Measurements from ENCODE around the gene TBC1D22A. TPM values are rescaled to one million over a fixed set of nuclear protein-coding genes. Genes with fewer than 3 reads are reported as not detected.

The TBC1D22A gene
- total RNA-seq, 2 donors from 2014 or later: 21.0 to 27.9 TPM

DNA sequence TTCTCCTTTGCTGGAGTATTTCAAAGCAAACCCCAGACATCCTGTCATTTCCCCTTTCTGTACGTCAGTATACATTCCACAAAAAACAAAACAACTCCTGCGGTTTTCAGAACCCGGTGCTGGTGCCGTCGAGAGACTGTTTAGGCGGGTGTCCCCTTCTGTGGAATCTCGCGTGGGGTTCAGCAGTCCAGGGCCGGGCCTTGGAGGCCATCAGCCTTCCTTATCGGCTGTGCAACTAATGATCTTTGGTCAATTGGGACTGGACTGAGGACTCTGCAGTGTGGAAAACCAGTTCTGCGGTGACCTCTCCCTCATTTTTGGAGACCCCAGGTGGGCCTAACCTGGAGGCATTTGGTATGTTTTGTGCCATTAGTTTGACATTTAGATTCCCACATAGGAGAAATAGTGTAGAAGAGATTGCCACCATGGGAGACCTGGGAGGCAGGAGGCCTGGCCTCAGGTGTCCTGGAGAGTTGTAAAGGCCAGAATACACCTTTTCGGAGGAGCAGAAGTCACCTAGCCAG, 84.4 kb downstream of the TBC1D22A start:
- H3K36me3 ChIP-seq (ENCODE audit: control insufficient read depth, insufficient read depth, low read length): peaks cover 10% of the 10 kb centered on the region
- 86 to 96% methylated on average over 11 to 12 of the region's 12 CpGs for WGBS, 2 experiments (ENCODE audit: insufficient coverage in 1 of 2, insufficient read length in 1 of 2)
- no peak overlapping the region for H3K4me3 ChIP-seq (ENCODE audit: low read length)
- Mint-ChIP-seq H3K4me3 (no peak overlapping the region), H3K4me1 (peaks cover 4% of the 10 kb centered on the region), H3K36me3 (ENCODE audit: low read depth) (peaks cover 22% of the 10 kb centered on the region), H3K27me3 (ENCODE audit: insufficient read depth) (no peaks in the 10 kb centered on the region), H3K27ac (no peak overlapping the region), H3K9me3 (no peaks in the 10 kb centered on the region)
- H3K27ac ChIP-seq (ENCODE audit: low read depth, low read length): no peak overlapping the region
- TF ChIP-seq, protein P1, sequence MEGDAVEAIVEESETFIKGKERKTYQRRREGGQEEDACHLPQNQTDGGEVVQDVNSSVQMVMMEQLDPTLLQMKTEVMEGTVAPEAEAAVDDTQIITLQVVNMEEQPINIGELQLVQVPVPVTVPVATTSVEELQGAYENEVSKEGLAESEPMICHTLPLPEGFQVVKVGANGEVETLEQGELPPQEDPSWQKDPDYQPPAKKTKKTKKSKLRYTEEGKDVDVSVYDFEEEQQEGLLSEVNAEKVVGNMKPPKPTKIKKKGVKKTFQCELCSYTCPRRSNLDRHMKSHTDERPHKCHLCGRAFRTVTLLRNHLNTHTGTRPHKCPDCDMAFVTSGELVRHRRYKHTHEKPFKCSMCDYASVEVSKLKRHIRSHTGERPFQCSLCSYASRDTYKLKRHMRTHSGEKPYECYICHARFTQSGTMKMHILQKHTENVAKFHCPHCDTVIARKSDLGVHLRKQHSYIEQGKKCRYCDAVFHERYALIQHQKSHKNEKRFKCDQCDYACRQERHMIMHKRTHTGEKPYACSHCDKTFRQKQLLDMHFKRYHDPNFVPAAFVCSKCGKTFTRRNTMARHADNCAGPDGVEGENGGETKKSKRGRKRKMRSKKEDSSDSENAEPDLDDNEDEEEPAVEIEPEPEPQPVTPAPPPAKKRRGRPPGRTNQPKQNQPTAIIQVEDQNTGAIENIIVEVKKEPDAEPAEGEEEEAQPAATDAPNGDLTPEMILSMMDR (conservative IDR thresholded peaks at IDR 0.05): no peak
- no peaks in the 10 kb centered on the region for H3K4me1 ChIP-seq (ENCODE audit: control insufficient read depth, insufficient read depth, low read length)
- no peak overlapping the region for H3K9ac ChIP-seq (ENCODE audit: extremely low read depth, low read length, poor library complexity, severe bottlenecking)
- no peaks in the 10 kb centered on the region for H3K27me3 ChIP-seq (ENCODE audit: control insufficient read depth, insufficient read depth, low read length, poor library complexity, severe bottlenecking)
- DNase-seq: peak; percentile 20
- no peaks in the 10 kb centered on the region for H3K9me3 ChIP-seq (ENCODE audit: control insufficient read depth, low read length)

DNA sequence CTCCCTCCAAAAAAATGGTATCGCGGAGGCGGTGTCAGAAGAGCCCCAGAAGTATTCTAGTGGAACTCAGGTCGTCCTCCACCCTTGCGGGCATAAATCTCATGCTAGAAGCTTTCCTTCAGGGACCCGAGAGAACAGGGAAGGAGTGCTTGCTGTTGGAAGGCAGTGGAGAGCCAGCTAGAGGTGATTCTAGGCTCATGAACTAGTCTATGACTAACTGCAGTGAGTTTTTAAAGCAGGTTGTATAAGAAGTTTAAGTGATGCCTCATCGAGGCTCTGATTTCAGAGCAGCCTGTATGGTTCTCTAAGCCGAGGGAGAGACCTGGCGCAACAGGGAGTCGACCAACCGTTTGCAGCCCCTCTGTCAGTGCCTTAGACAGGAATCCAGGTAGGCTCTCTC, 85.7 kb downstream of the TBC1D22A start:
- WGBS, 2 experiments (ENCODE audit: insufficient coverage in 1 of 2, insufficient read length in 1 of 2): 94 to 99% methylated on average over 8 to 11 of the region's 11 CpGs
- no peaks in the 10 kb centered on the region for H3K4me1 ChIP-seq (ENCODE audit: control insufficient read depth, insufficient read depth, low read length)
- no peak overlapping the region for H3K27ac ChIP-seq (ENCODE audit: low read depth, low read length)
- peaks cover 10% of the 10 kb centered on the region for H3K36me3 ChIP-seq (ENCODE audit: control insufficient read depth, insufficient read depth, low read length)
- no peak overlapping the region for H3K4me3 Mint-ChIP-seq
- H3K27me3 Mint-ChIP-seq (ENCODE audit: insufficient read depth): no peaks in the 10 kb centered on the region
- no peaks in the 10 kb centered on the region for H3K27me3 ChIP-seq (ENCODE audit: control insufficient read depth, insufficient read depth, low read length, poor library complexity, severe bottlenecking)
- H3K9me3 Mint-ChIP-seq: no peaks in the 10 kb centered on the region
- peaks cover 7% of the 10 kb centered on the region for H3K4me1 Mint-ChIP-seq
- no peak overlapping the region for H3K4me3 ChIP-seq (ENCODE audit: low read length)
- no peaks in the 10 kb centered on the region for H3K9me3 ChIP-seq (ENCODE audit: control insufficient read depth, low read length)
- no peak overlapping the region for H3K9ac ChIP-seq (ENCODE audit: extremely low read depth, low read length, poor library complexity, severe bottlenecking)
- DNase-seq: peak; percentile 30
- H3K36me3 Mint-ChIP-seq (ENCODE audit: low read depth): peaks cover 24% of the 10 kb centered on the region
- TF ChIP-seq, protein P1 (conservative IDR thresholded peaks at IDR 0.05): no peak
- no peak overlapping the region for H3K27ac Mint-ChIP-seq

DNA sequence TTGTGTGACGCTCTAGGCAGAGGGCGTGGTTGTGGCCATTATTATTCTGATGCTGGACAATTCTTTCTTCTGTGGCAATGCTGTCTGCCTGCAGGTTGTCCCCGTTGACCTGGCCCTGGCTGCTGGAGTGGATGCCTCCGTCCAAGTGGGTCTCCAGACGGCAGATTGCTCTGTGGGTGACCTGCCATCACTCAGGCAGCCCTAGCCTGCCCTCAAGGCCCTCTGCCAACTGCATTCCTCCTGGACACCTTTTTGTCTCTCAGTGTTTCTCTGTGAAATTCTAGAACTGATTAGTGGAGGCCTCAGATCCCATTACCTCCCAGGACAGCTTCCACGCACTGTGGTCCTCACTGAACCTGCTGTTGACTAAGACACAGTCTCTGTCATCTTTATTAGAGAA, 86.7 kb downstream of the TBC1D22A start:
- H3K27ac Mint-ChIP-seq: no peak overlapping the region

More for the DNA sequence above, 86.7 kb downstream of the TBC1D22A start:
- peaks cover 10% of the 10 kb centered on the region for H3K36me3 ChIP-seq (ENCODE audit: control insufficient read depth, insufficient read depth, low read length)
- no peak overlapping the region for H3K9ac ChIP-seq (ENCODE audit: extremely low read depth, low read length, poor library complexity, severe bottlenecking)
- no peaks in the 10 kb centered on the region for H3K27me3 ChIP-seq (ENCODE audit: control insufficient read depth, insufficient read depth, low read length, poor library complexity, severe bottlenecking)
- H3K27ac ChIP-seq (ENCODE audit: low read depth, low read length): no peak overlapping the region
- no peak overlapping the region for H3K4me3 Mint-ChIP-seq
- peaks cover 24% of the 10 kb centered on the region for H3K36me3 Mint-ChIP-seq (ENCODE audit: low read depth)
- no peaks in the 10 kb centered on the region for H3K4me1 ChIP-seq (ENCODE audit: control insufficient read depth, insufficient read depth, low read length)
- no peaks in the 10 kb centered on the region for H3K27me3 Mint-ChIP-seq (ENCODE audit: insufficient read depth)
- WGBS, 2 experiments (ENCODE audit: insufficient coverage in 1 of 2, insufficient read length in 1 of 2): 94% methylated on average over 5 to 6 of the region's 6 CpGs
- H3K4me3 ChIP-seq (ENCODE audit: low read length): no peak overlapping the region
- no peaks in the 10 kb centered on the region for H3K9me3 Mint-ChIP-seq
- no peak for DNase-seq
- peaks cover 7% of the 10 kb centered on the region for H3K4me1 Mint-ChIP-seq
- TF ChIP-seq, protein P1 (conservative IDR thresholded peaks at IDR 0.05): no peak
- no peaks in the 10 kb centered on the region for H3K9me3 ChIP-seq (ENCODE audit: control insufficient read depth, low read length)

All from endodermal cell (in vitro differentiated cells).